ENCODE results near the gene DEPP1.

Gene DEPP1

DNA sequence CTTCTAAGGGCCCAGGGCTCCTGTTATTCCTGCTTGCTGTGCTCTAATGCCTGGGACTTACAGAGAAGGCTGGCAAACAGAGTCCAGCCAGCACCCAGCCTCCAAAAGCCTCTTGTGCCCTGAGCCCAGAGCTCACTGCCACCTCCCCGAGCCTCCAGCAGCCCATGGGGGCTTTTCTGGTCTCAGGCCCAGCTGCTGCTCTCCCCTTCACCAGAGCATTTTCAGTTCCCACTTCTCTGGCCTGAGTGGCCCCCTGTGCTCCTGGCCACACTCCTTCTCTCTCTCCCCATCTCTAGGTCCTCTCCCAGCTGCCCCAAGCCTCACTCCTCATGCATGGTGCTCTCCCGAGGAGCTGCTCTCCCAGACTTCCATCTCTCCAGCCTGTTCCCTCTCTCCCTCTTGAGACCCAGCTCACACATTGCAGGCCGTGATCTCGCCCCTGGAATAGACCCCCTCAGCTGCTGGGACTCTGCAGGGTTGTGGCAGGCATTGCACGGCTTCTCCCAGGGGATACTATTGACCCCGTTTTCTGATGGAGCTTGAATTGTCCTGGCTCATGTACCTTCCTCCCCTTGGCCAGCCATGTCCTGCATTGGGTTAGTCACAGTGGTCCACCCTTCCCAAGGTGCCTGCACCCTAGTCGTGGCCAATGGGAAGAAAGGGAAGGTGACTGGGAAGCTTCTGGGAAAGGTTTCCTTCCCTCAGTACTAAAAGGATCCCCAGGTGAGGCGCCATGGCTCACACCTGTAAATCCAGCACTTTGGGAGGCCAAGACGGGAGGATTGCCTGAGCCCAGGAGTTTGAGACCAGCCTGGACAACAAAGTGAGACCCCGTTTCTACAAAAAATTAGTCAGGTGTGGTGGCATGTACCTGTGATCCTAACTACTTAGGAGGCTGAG is 28.0 kb downstream of the DEPP1 start:
- DNase-seq = no peak

DNA sequence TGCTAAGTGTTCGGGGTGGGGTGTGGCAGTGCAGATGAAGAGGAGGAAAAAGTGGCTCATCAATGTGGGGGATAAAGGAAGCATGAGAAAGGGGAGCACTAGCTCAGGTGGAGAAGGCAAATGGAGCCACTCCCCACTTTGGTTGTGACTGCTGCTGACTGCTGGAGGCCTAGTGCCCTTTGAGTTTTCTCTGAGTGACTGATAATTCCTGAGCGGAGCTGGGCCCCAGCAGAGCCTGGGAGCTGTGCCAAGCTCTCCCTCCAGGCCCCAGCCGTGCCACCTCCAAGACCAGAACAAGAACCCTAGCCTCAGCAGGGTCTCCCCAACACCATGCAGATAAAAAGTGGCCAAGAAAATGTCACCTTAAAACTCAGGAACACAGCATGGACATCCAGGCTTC is 28.7 kb downstream of the DEPP1 start:
- DNase-seq = no peak

DNA sequence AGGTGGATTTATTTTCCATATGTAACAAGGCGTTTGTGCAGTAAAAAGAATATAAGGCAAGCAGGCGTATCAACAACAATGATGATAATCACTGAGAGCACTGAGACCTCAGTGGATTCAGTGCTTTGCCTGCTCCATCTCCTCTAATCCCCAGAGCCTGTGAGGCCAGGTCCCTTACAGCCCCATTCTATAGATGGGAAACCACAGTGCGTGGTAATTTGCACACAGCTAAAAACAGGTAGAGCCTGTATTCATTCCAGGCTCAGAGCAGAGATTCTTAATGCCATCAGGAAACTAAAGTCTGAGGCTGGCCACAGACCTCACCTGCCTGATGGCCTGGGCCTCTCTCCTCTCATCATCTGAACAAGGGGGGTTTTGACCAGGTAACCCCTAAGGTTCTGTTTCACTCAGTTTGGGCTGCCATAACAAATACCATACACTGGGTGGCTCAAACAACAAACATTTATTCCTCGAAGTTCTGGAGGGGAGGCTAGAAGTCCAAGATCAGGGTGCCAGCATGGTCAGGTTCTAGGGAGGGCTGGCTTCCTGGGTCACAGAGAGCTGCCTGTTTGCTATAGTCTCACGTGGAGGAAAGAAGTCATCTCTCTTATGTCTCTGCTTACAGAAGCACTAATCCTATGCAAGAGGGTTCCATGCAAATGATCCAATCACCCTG is 29.3 kb downstream of the DEPP1 start:
- no peak for DNase-seq

DNA sequence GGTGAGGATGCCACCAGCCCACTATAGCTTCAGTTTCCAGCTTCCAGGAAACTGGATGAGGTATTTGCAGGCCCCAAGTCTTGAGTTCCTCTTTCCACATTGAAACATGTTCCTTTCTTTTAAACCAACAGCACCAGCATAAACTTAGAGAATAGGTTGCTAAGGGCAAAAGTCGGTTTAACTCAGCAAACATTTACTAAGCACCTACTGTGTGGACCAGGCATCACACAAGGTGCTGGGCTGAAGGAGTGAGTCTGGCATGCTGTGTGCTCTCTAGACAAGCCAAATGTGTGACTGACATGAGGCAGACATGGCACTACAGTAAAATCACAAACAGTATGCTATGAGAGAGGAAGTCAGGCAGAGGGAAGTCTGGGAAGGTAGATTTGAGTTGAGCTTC is 30.0 kb downstream of the DEPP1 start:
- no peak for DNase-seq

DNA sequence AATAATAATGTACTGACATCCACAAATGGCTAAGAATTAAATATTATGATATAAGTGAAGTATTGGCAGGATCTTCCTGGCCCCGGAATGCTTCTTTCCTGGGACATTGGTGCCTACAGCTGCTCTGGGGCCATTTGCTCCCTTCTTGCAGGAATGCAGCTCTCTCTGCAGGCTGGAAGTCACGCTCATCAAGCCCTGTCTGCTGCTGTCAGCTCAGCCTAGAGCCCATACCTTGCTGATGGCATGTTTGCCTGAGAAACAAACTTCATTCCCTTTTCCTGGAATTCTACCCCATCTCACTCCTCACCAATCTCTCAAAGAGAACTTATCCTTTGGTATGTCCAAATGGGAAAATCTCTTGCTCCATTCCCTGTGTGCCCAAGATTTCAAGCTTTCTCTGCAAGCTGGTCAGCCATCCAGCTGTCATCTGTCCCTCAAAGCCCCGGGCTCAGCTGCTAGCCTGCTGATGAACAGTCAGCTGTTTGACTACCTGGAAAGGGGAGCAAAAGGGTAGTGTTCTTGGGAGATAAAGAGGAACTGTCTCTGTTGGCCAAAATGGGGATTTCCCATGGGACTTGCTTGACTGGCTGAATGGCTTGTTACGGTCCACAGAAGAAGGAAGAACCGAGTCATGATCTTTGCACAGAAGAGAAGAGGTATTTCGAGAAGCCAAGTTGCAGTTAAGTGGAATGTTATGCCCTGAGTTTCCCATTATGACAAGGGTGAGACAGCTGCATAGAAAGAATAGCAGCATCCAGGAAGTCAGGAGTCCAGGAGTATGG is 31.0 kb downstream of the DEPP1 start:
- no peak for DNase-seq

DNA sequence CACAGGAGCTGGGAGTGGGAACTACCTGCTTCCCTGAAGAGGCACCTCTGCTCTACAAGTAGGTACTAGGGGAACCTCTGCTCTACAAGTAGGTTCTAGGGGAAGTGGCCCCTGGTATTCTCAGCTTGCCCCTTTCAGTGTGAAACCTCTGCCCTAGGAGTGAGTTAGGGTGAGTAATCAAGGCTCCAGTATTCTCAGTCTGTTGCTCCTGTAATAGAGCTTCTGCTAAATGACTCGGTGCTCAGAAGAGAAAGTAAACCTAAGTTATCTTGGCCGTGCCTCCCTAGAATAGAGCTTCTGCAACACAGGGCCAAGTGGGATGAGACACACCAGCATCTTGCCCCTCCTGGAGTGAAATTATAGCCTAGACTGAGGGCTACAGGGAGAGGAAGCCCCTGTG is 32.4 kb downstream of the DEPP1 start:
- no peak for DNase-seq

DNA sequence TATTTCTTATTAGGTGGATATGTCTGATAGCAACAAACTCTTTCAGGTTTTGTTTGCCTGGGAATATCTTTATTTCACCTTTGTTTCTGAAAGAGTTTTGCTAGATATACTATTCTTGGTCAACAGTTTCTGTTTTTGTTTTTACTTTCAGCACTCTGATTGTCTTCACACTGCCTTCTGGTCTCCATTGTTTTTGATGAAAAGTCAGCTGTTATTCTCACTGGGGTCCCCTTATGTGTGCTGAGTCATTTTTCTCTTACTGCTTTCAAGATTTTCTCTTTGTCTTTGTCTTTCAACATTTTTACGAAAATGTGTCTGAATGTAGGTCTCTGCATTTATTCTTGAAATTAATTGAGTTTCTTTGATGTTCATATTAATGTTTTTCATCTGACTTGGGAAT is 34.3 kb downstream of the DEPP1 start:
- no peak for DNase-seq

DNA sequence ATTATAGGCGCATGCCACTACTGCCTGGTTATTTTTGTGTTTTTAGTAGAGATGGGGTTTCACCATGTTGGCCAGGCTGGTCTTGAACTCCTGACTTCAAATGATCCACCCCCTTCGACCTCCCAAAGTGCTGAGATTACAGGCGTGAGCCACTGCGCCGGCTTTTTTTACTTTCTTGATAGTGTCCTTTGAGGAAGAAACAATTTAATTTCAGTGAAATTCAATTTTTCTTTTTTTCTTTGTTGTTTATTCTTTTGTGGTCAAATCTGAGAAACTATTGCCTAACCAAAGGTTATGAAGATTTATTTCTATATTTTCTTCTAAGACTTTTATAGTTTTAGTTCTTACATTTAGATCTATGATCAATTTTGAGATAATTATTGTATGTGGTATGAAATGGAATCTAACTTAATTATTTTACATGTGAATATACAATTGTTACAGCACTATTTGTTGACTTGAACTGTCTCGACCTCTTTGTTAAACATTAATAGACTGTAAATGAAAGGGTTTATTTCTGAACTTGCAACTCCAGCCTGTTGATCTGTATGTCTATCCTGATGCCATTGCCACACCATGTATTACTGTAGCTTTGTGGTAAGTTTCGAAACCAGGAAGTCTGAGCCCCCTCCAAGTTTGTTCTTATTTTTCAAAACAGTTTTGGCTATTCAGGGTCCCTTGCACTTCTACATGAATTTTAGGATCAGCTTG is 38.8 kb downstream of the DEPP1 start:
- DNase-seq = no peak

DNA sequence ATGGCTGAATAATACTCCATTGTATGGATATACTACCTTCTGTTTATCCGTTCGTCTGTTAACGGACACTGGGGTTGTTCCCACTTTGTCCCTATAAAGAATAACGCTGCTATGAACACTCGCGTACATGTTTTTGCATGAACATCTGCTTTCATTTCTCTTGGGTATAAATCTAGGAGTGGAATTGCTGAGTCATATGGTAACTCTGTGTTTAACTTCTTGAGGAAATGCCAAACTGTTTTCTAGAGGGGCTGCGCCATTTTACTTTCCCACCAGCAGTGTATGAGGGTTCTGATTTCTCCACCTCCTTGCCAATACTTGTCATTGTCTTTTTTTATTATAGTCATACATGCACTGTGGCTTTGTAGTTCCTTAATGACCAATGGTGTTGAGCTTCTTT is 39.7 kb downstream of the DEPP1 start:
- DNase-seq = no peak

DNA sequence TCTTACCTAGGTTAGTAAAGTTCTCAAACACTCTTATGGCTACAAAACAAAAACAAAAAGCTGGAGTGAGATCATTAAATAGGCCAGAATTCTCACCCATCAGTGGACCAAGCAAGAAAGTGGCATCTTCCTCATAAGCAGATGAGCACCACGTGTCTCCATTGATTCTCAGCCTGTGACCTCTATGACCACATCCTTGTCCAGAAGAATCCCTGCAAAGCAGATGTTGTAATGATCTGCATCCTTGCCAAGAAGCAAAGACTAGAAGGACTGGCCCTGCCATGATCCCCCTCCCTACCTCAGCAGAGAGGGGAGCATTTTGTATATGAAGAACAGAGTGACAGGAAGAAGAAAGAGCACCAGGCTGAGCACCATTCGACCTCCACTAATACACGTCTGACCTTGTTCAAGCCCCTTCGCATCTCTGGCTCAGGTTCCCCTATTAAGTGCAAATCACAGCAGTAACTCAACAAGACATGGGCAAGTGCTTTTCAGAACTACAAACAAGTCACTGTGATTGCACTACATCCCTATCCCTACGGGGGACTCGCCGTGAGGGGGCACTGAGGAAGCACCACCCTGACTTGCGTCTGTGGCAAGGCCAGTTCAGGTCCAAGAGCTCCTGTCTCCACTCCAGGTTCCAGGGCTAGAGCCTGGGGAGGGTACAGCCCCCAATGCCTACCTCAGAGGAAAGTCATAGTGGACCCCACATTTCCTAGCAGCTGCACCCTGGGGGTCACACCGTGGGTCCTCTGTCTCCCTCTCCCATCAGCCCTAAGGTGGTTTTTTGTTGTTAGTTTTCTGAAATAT is 41.2 kb downstream of the DEPP1 start:
- DNase-seq = no peak

DNA sequence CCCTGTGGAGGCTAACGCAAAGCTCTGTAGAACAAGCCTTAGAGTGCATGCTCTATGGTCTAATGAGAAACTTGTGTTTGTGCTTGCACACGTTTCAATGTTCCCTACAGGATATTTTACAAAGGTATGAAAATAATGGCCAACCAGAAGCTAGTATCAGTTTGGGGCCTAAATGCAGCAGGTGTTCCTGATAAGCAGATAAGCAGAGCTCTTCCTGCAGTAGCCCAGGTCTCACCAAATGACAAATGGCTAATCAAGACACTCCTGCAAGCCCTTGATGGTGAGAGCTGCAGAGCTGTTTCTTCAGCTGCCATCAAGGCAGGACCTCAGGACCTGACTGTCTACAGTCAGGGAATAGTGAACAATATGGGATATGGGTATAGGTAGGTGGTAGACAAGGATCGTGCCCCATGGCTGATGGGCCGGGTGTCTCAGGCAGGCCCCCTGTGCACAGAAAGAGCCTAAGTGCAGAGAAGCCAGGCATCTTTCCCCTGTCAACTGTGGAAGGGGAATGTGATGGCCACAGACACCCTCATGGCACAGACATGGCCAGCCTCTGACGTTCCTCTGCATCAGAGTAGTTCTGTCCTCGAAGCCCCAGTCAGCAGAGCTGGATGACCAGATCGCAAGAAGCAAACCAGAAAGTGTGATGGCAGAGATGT is 42.2 kb downstream of the DEPP1 start:
- no peak for DNase-seq

DNA sequence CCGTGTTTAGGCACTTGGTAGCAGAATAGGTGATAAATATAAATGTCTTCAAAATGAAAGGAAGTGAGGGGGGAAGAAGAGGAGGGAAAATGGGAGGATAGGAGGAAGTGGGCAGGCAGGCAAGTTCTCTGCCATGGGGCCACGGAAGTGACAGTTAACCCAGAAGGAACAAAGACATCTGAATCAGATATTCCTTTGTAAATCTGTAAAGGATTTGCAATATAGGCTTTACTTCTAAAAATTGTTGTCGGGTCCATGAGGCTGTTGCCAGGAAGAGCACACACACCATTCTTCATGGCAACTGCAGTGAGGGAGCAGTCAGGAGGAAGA is 42.7 kb downstream of the DEPP1 start:
- no peak for DNase-seq

DNA sequence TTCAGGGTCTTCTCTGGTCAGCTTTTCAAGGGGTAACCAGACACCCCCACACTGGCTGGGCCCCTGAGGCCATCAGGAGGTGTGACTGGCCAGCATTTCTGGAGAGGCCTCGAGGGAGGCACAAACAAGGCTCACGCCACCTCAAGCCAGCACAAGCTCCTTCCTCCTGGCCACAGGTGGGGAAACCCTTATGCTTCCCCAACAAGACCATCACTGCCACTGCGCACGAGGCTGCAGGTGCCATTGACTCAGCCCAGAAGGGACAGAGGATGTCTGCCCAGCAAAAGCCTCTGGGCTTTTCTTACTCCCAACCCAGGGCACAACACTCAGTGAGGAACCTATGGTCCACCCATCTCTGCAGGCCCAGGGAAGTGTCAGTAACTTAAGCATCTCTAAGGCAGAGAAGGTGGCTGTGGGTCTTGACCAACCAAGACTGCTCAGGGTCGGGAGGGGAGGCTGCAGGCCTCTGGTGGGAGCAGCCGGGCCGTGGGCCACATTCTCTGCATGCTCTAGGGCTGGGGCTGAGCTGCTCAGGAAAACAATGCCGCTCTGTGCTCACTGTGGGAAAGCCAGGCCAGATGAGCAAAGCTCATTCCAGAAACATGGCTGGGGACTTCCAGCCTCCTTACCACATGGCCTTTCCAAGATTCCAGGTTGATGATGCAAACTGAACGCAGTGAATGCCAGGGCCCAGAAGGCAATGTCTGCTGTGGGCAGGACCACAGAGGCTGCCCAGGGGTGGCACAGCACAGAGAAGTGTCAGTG is 43.2 kb downstream of the DEPP1 start:
- no peak for DNase-seq

DNA sequence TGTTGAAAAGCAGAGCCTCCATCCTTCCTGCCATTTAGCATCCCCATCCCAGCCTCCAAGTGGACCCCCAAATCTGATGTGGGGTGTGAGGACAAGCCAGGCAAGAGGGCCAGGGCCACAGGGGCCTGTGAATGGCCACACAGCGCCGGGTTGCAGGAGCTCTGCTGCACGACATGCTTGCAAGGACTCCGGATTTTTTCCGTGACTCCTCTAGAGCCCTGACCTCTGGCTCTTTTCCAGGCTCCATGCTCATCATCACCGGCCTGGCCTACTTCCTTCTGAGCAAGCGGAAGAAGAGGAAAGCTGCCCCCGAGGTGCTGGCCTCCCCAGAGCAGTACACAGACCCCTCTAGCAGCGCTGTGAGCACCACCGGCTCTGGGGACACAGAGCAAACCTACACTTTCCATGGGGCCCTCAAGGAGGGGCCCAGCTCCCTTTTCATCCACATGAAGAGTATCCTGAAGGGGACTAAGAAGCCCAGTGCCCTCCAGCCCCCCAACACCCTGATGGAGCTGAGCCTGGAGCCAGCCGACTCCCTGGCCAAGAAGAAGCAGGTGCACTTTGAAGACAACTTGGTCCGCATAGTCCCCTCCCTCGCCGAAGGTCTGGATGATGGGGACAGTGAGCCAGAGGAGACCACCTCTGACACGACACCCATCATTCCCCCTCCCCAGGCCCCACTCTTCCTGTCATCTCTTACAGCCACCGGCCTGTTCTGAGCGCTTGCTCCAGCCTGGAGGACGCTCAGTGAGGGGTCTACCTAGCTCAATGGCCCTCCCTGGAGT is 44.0 kb downstream of the DEPP1 start:
- DNase-seq = no peak

DNA sequence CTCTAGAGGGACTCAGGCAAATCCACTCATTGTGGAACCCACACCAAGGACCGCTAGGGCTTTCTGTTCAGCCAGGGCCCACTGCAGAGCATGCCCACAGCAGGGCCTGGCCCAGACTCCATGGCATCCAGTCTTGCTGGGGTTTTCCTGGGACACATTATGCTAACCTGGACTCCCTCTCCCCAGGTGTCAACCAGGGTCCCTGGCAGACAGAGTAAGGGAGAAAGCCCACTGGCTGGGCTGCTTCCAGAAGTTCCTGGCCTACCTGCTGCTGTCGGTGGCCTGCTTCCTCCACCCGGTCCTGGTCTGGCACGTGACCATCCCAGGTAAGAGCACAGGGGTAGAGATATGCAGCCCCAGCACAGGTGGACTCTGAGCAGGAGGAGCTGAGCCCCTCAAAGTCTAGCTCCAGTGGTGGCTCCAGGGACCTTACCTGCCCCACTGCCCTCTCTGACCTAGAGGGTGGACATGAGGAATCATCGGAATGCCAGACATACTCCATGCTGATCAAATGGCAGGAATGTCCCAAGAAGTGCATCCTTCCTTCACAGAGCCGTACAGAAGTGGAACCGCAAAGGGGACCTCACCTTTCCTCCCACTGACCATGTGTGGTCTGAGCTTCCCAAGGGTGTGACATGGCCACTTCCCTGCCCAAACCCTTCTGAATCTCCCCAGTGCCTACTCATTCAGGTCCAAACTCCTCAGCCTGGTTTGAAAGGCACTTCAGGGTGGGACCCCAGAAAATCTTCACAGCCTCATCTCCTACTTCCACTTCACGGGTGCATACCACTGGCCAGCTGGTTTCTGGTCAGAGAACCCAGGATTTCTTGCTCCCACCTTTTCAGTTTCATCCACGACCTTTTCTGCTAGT is 44.9 kb downstream of the DEPP1 start:
- DNase-seq = no peak

DNA sequence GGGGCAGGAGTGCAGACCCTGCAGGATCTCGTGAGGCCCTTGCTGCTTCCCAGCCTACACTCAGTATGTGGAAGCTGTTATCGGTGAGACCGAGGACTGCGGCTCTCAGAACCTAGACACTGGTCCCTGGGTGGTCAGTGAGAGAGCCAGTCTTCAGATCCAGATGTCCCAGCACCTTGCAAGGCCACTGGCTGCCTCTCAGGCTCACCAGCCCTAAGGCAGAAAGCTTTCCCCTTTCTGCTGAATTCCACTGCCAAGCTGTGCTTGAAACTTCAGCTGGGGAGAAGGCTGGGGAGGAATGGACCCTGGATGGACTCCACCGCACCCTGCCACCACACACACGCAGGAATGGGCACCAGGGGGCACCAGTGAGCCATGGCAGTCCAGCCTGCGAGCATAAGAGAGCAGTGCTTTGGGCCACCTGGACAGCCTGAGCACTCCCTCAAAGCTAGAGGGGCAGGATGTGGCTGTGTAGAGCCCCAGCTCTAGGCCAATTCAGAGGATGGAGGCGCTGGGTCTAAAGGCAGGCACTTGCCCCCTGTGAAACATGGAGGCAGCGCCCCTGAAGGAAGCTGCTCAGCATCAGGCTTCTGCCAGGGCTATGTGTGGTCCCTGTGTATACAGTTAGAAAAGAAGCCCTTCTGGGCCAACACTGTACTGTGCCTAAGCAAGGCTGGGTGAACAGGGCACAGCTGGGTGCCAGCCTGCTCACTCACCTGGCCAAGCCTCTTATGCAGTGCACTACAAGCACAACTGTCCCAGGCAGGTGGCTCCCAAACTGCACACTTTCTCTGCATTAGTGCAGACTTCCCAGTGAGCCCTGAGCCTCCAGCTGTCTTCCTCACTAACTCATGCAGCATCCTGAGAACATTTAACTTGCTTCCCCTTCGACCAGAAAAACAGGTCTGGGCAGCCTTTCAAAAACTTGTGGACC is 45.8 kb downstream of the DEPP1 start:
- DNase-seq = peak; percentile 89

DNA sequence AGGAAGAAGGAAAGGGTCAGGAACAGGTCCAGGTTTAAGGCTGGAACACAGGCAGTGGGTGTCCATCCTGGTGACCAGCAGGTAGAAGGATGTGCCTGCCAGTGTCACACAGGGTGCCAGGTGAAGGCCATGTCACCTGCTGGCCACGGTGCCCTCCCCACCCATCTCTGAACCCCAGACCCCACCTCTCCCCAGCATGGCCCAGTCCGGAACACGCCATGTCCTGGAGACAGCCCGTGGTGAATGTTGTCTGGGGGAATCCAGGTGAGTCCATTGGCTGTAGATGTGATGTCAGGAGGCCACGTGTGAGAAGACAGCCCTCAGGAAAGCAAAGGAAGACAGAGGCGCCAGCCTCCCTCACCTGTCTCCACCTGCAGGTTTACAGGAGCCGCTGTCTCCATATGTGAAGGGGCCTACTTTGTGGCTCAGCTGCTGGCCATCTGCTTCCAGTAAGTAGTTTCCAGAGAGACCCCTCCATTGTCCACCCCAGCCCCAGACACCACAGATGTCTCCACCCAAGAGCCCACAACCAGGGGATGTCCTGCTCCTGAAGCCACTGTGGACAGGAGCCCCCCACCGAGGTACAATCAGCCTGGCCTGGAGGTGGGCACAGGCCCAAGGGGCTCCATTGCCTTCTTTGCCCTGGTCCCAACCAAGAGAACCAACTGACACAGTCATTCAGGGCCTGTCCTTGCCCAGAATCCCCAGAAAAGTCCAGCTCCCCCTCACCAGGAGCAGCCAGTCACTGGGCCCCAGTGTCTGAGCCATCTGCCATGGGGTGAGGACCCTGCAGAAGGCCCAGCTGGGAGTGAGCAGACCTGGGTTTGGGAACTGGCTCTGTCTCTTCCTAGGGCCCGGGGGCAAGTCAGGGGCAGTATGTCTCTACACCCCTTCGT is 46.7 kb downstream of the DEPP1 start:
- DNase-seq = no peak

All from stimulated activated CD4-positive, alpha-beta T cell treated with anti-CD3 and anti-CD28 coated beads, Interleukin-15, amount 100 ng/mL, for 24 hours (primary cell).